HG03442 (cell line): ENCODE data around the gene ZNF142.

Source experiments
- ATAC-seq: cut with Tn5 transposase; IDR thresholded peaks from one replicate; pipeline ENCODE4 v1.9.1; 2021; ENCODE audit warnings: mild to moderate bottlenecking, moderate library complexity; ENCODE audit not compliant: unreplicated experiment

ZNF142 gene

GRCh38 chr2:218658671-218659257 lies 659 bp downstream of the ZNF142 start:
- peak; percentile 35 for ATAC-seq

GRCh38 chr2:218655751-218656150 lies 3.7 kb downstream of the ZNF142 start:
- ATAC-seq, result no peak

GRCh38 chr2:218648787-218649100 lies 10.7 kb downstream of the ZNF142 start:
- ATAC-seq, result no peak

GRCh38 chr2:218648088-218648786 lies 11.2 kb downstream of the ZNF142 start:
- ATAC-seq, result peak; percentile 67

GRCh38 chr2:218645126-218645525 lies 14.3 kb downstream of the ZNF142 start:
- no peak for ATAC-seq

GRCh38 chr2:218644721-218645120 lies 14.7 kb downstream of the ZNF142 start:
- ATAC-seq, result no peak

- no peak for ATAC-seq
Measured at GRCh38 chr2:218643751-218644310, 15.6 kb downstream of the ZNF142 start.

GRCh38 chr2:218642786-218643185 lies 16.6 kb downstream of the ZNF142 start:
- ATAC-seq, result no peak

GRCh38 chr2:218642121-218642656 lies 17.2 kb downstream of the ZNF142 start:
- ATAC-seq, result no peak

- no peak for ATAC-seq
Measured at GRCh38 chr2:218638372-218638771, 21.1 kb downstream of the ZNF142 start.

- no peak for ATAC-seq
Measured at GRCh38 chr2:218635719-218636118, 23.7 kb downstream of the ZNF142 start.

- ATAC-seq, result no peak
Measured at GRCh38 chr2:218631837-218632236, 27.6 kb downstream of the ZNF142 start.

GRCh38 chr2:218627939-218628338 lies 31.5 kb downstream of the ZNF142 start:
- ATAC-seq, result no peak

GRCh38 chr2:218626369-218626768 lies 33.1 kb downstream of the ZNF142 start:
- ATAC-seq, result no peak

GRCh38 chr2:218623366-218623705 lies 36.1 kb downstream of the ZNF142 start:
- ATAC-seq, result no peak

- ATAC-seq, result no peak
Measured at GRCh38 chr2:218622606-218623365, 36.6 kb downstream of the ZNF142 start.

GRCh38 chr2:218621007-218621406 lies 38.4 kb downstream of the ZNF142 start:
- no peak for ATAC-seq

- no peak for ATAC-seq
Measured at GRCh38 chr2:218618102-218618860, 41.1 kb downstream of the ZNF142 start.

- no peak for ATAC-seq
Measured at GRCh38 chr2:218615868-218616315, 43.5 kb downstream of the ZNF142 start.

GRCh38 chr2:218607436-218608115 lies 51.8 kb downstream of the ZNF142 start, which contains the start of gene PLCD4:
Gene PLCD4, plus strand, starts transcription at chr2:218607899. Its CDS starts 7,841 bp downstream, at chr2:218615740.
- no peak for ATAC-seq
